ENCODE data around the gene TENM3.

Gene TENM3

GRCh38 chr4:182548156-182548555 is 305.0 kb downstream of the TENM3 start:
- TF ChIP-seq, protein P1, sequence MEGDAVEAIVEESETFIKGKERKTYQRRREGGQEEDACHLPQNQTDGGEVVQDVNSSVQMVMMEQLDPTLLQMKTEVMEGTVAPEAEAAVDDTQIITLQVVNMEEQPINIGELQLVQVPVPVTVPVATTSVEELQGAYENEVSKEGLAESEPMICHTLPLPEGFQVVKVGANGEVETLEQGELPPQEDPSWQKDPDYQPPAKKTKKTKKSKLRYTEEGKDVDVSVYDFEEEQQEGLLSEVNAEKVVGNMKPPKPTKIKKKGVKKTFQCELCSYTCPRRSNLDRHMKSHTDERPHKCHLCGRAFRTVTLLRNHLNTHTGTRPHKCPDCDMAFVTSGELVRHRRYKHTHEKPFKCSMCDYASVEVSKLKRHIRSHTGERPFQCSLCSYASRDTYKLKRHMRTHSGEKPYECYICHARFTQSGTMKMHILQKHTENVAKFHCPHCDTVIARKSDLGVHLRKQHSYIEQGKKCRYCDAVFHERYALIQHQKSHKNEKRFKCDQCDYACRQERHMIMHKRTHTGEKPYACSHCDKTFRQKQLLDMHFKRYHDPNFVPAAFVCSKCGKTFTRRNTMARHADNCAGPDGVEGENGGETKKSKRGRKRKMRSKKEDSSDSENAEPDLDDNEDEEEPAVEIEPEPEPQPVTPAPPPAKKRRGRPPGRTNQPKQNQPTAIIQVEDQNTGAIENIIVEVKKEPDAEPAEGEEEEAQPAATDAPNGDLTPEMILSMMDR (conservative IDR thresholded peaks at IDR 0.05), result no peak
- no peak overlapping the region for H3K27ac ChIP-seq

DNA sequence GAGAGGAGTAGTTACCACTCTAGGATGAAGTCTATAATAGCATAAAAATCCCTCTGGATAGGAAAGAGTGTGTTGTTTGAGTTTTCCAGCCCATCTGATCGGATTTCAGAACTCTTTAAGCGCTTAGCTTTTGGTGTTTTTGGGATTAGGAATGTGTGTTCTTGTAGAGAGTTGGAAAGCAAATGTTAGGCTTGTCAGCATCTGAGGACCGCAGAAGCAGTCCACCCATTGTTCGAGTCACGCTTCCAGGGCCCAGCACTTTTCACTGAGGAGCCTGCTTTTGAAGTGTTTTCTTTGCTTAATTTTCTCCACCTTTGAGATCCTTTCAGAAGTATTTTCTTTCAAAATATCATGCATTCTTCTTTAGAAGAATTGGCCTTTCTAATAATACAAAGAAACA is 306.2 kb downstream of the TENM3 start:
- no peak for TF ChIP-seq ZFX (IDR thresholded peaks at IDR 0.05)
- no peak overlapping the region for H3K27ac ChIP-seq

DNA sequence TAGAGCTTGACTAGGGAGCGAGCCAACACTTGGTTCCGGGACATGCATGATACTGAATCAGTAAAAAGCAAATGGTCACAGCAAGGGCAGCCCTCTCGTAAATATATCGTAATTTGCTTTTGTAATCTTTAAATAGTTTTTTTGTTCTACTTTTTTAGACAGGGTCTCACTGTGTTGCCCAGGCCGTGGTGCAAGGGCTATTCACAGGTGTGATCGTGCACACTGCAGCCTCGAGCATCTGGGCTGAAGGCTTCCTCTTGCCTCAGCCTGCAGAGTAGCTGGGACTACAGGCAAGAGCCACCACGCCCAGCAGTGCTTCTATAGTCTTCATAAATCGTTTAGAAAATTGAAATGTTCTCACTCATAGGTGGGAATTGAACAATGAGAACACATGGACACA is 309.7 kb downstream of the TENM3 start:
- no peak overlapping the region for H3K27ac ChIP-seq
- TF ChIP-seq ZFX (IDR thresholded peaks at IDR 0.05), result no peak
- TF ChIP-seq, protein P1 (conservative IDR thresholded peaks at IDR 0.05), result no peak

DNA sequence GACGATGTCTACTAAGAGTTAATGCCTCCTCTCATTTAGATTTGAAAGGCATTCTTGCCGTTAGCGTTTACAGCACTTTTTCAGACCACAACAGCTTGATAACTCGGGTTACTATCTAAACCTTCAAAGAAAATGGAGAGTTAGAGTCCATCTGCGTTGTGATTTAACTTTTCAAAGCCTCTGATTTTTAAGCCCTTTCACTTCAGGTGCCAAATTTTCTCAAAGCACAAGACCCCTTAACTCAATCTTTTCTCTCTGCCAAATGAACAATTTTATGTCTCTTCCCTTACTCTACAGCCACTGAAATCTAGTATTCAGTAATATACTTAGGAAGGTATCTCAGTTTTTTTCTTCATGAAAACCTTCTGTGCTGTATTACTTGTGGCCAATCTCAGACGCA is 310.5 kb downstream of the TENM3 start:
- no peak for TF ChIP-seq ZFX (IDR thresholded peaks at IDR 0.05)
- TF ChIP-seq, protein P1 (conservative IDR thresholded peaks at IDR 0.05), result no peak
- H3K27ac ChIP-seq, result no peak overlapping the region

- H3K27ac ChIP-seq, result no peak overlapping the region
These were observed 311.5 kb downstream of the TENM3 start for GRCh38 chr4:182554736-182555135.

DNA sequence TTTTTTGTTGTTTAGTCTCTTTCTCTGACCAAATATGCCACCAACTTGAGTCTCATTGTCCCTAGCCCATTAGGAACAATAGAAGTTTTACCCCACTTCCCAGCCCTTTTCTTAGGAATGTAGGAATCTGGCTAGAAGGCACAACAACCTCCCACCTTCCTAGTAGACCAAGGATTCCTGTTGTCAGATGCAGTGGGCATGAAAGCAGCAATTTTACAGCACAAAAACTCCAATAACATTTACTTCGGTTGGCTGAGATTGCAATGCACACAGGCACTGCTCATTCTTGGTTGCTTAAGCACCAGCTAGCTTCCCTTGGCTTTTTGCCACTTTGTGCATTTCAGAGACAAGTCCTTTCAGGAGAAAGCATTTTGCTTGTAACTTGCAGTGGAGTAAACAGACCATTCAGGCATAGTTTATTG is 312.8 kb downstream of the TENM3 start:
- no peak overlapping the region for H3K27ac ChIP-seq

More at GRCh38 chr4:182554736-182555135, 311.5 kb downstream of the TENM3 start:
- TF ChIP-seq ZFX (IDR thresholded peaks at IDR 0.05), result no peak
- TF ChIP-seq, protein P1 (conservative IDR thresholded peaks at IDR 0.05), result no peak

GRCh38 chr4:182556580-182556979 is 313.4 kb downstream of the TENM3 start:
- TF ChIP-seq, protein P1 (conservative IDR thresholded peaks at IDR 0.05), result no peak
- TF ChIP-seq ZFX (IDR thresholded peaks at IDR 0.05), result no peak
- H3K27ac ChIP-seq, result no peak overlapping the region

More for the DNA sequence above, 312.8 kb downstream of the TENM3 start:
- TF ChIP-seq, protein P1 (conservative IDR thresholded peaks at IDR 0.05), result no peak
- no peak for TF ChIP-seq ZFX (IDR thresholded peaks at IDR 0.05)

DNA sequence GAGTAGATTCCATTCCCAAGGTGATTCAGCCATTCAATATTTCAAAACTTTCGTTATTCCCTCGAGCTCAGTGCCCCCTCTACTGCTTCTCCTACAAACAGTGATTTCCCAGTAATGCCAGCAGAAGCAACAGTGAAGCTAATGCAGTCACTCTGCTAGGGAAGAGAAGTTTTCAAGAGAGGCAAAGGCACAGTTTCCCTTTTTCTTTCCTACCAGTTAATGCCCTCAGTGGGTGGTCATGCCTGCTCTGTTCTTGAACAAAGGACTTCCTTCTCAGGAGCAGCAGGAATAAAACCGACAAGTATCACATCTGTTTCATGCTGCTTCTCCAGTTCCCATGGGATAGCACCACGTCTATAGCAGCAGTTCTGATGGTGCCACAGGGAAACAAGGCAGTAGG is 317.2 kb downstream of the TENM3 start:
- H3K27ac ChIP-seq, result no peak overlapping the region
- no peak for TF ChIP-seq ZFX (IDR thresholded peaks at IDR 0.05)
- TF ChIP-seq, protein P1 (conservative IDR thresholded peaks at IDR 0.05), result no peak

Data from C4-2B (cell line).